ENCODE data around the gene LINGO3.

- TF ChIP-seq CTCF (IDR thresholded peaks at IDR 0.05) = no peak
- TF ChIP-seq EZH2 (IDR thresholded peaks at IDR 0.05; ENCODE audit: borderline replicate concordance, insufficient read depth, low read depth, low read length, poor library complexity, severe bottlenecking) = no peak
These were observed 7.9 kb upstream of the LINGO3 start for GRCh38 chr19:2315818-2316353.
